Measurements from ENCODE around the gene SNRPD2. TPM values are rescaled to one million over a fixed set of nuclear protein-coding genes. Genes with fewer than 3 reads are reported as not detected.

The SNRPD2 gene
- total RNA-seq: 100 to 1,000 TPM; 175 to 238 (median 191) TPM

DNA sequence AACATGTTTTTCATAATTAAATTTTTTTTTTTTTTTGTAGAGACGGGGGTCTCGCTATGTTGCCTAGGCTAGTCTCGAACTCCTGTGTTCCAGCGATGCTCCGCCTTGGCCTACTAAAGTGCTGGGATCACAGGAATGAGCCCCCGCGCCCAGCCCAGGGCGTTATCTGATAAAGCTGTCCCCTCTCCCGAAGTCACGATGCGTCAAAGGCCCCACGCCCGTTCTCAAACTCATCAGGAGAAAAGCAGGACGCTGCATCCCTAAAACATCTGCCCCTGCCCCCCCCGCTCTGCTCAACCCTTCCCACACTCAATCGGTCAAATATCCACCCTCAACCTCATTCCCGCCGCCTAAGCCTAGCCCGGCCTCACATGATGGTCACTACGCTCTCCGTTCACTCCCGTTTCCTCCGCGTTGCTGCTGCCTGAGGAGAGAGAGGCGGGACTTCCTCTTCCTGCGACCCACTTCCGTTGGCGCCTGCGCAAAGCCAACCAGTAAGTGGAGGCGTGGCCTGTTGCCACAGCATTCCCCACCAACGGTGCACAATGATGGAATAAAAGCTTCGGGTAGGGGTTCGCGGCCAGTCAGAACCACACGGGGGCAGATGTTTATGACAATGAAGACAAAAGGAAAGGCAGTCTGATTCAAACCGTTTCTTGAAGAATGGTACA is at the start of gene SNRPD2:
Gene SNRPD2, minus strand, starts transcription at position 438 of the 671 bp plus-strand sequence. Its CDS starts 65 bp downstream, at position 373.
- TF ChIP-seq, protein P1, sequence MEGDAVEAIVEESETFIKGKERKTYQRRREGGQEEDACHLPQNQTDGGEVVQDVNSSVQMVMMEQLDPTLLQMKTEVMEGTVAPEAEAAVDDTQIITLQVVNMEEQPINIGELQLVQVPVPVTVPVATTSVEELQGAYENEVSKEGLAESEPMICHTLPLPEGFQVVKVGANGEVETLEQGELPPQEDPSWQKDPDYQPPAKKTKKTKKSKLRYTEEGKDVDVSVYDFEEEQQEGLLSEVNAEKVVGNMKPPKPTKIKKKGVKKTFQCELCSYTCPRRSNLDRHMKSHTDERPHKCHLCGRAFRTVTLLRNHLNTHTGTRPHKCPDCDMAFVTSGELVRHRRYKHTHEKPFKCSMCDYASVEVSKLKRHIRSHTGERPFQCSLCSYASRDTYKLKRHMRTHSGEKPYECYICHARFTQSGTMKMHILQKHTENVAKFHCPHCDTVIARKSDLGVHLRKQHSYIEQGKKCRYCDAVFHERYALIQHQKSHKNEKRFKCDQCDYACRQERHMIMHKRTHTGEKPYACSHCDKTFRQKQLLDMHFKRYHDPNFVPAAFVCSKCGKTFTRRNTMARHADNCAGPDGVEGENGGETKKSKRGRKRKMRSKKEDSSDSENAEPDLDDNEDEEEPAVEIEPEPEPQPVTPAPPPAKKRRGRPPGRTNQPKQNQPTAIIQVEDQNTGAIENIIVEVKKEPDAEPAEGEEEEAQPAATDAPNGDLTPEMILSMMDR (IDR thresholded peaks at IDR 0.05): peak in 1 of 3 donors; percentile 15
- TF ChIP-seq POLR2AphosphoS5 (IDR thresholded peaks at IDR 0.05) (peak; percentile 89 to 97 (median 92)), POLR2A (IDR thresholded peaks at IDR 0.05) (peak; percentile 85)
- no peaks in the 10 kb centered on the region for H3K9me3 ChIP-seq
- peak within 1 kb of the TSS; percentile 69 to 90 (median 89) for H3K4me3 ChIP-seq
- no peaks in the 10 kb centered on the region for H3K36me3 ChIP-seq
- peak within 1 kb of the TSS; percentile 94 to 96 for H3K27ac ChIP-seq
- H3K27me3 ChIP-seq: no peaks in the 10 kb centered on the region
- intact Hi-C loops (cut with DNase I; ENCODE audit: low total_unique reads): no loop called here
- DNase-seq (ENCODE audit: low spot score in 2 of 2): peak; percentile 93 to 94
- no peaks in the 10 kb centered on the region for H3K4me1 ChIP-seq

- Histone ChIP-seq H3K27ac (no peak overlapping the region), H3K36me3 (no peaks in the 10 kb centered on the region), H3K9me3 (no peaks in the 10 kb centered on the region), H3K27me3 (no peaks in the 10 kb centered on the region), H3K4me1 (no peaks in the 10 kb centered on the region), H3K4me3 (no peak overlapping the region)
- no peak for DNase-seq (ENCODE audit: low spot score in 2 of 2)
- intact Hi-C loops (cut with DNase I; ENCODE audit: low total_unique reads): no loop called here
- TF ChIP-seq POLR2A (IDR thresholded peaks at IDR 0.05) (no peak), POLR2AphosphoS5 (IDR thresholded peaks at IDR 0.05) (no peak)
- TF ChIP-seq, protein P1 (IDR thresholded peaks at IDR 0.05): no peak
These were observed 48.0 kb upstream of the SNRPD2 start for GRCh38 chr19:45739498-45740439.

- Histone ChIP-seq H3K27ac (no peak within 1 kb of the TSS), H3K27me3 (no peaks in the 10 kb centered on the region), H3K36me3 (no peaks in the 10 kb centered on the region), H3K9me3 (no peaks in the 10 kb centered on the region), H3K4me1 (peaks cover 0 to 5% of the 10 kb centered on the region in 2 donors), H3K4me3 (no peak within 1 kb of the TSS)
- no peak for TF ChIP-seq POLR2A (IDR thresholded peaks at IDR 0.05)
- no peak for TF ChIP-seq POLR2AphosphoS5 (IDR thresholded peaks at IDR 0.05)
- TF ChIP-seq, protein P1 (IDR thresholded peaks at IDR 0.05): no peak
- intact Hi-C loops (cut with DNase I; ENCODE audit: low total_unique reads): no loop called here
- DNase-seq (ENCODE audit: low spot score in 2 of 2): no peak
These were observed 41.5 kb upstream of the SNRPD2 start, which contains the start of gene MEIOSIN for GRCh38 chr19:45733160-45733810. TSS of gene MEIOSIN (plus strand) at chr19:45733439. CDS start at chr19:45735377, 1,938 bp downstream.

- Histone ChIP-seq H3K27me3 (no peaks in the 10 kb centered on the region), H3K4me3 (peak within 1 kb of the TSS; percentile 71 to 91 (median 85)), H3K36me3 (no peaks in the 10 kb centered on the region), H3K4me1 (peaks cover 0 to 5% of the 10 kb centered on the region in 2 donors), H3K9me3 (no peaks in the 10 kb centered on the region), H3K27ac (peak within 1 kb of the TSS; percentile 71 to 91)
- intact Hi-C loops (cut with DNase I; ENCODE audit: low total_unique reads): no loop called here
- peak; percentile 87 for TF ChIP-seq POLR2A (IDR thresholded peaks at IDR 0.05)
- peak; percentile 93 to 95 (median 94) for TF ChIP-seq POLR2AphosphoS5 (IDR thresholded peaks at IDR 0.05)
- TF ChIP-seq, protein P1 (IDR thresholded peaks at IDR 0.05): no peak
- peak; percentile 96 to 97 for DNase-seq (ENCODE audit: low spot score in 2 of 2)
These were observed 38.9 kb upstream of the SNRPD2 start, which contains the start of gene FBXO46 for GRCh38 chr19:45730368-45731288. TSS of gene FBXO46 (minus strand) at chr19:45730896. CDS start at chr19:45713495, 17,401 bp downstream.

All from breast epithelium (tissue), 4 donors.